Chondrocyte (in vitro differentiated cells): ENCODE measurements around the gene ELMO1. TPM values are rescaled to one million over a fixed set of nuclear protein-coding genes. Genes with fewer than 3 reads are reported as not detected.

ENCODE experiments used
- DNase-seq: peaks from one replicate; pipeline ENCODE4 v3.0.0; 2021; ENCODE audit warnings: mixed read lengths, low spot score
- H3K27ac Mint-ChIP-seq: one replicate; pipeline ENCODE4 v1.8.0; 2021; ENCODE audit warnings: mild to moderate bottlenecking, moderate library complexity, mixed read lengths; ENCODE audit not compliant: unreplicated experiment
- H3K27me3 Mint-ChIP-seq: 2 replicates; pipeline ENCODE4 v1.8.0; 2021; ENCODE audit warnings: low read depth, mixed read lengths
- H3K36me3 Mint-ChIP-seq: 2 replicates; pipeline ENCODE4 v1.8.0; 2021; ENCODE audit warnings: low read depth, mixed read lengths
- H3K4me1 Mint-ChIP-seq: 2 replicates; pipeline ENCODE4 v1.8.0; 2021; ENCODE audit warnings: low read depth, mild to moderate bottlenecking, mixed read lengths
- H3K4me3 Mint-ChIP-seq: one replicate; pipeline ENCODE4 v1.8.0; 2021; ENCODE audit warnings: mild to moderate bottlenecking, moderate library complexity, mixed read lengths; ENCODE audit not compliant: unreplicated experiment
- H3K9me3 Mint-ChIP-seq: 2 replicates; pipeline ENCODE4 v1.8.0; 2021; ENCODE audit warnings: low read depth, mixed read lengths
- CTCF ChIP-seq: fragments of 200-600 bp; sonication (generic); IDR thresholded peaks from 2 replicates; pipeline ENCODE4 v1.5.0; 2021; ENCODE audit warnings: antibody characterized with exemption, mild to moderate bottlenecking, moderate library complexity
- total RNA-seq: library from RNA; stranded (reverse); gene quantifications from 3 replicates; pipeline ENCODE4 v1.2.1, GENCODE V29; 2021

Gene ELMO1
- total RNA-seq, 1 donor from 2014 or later: 0.42 TPM

- H3K9me3 Mint-ChIP-seq: peaks cover 4% of the 10 kb centered on the region
- H3K36me3 Mint-ChIP-seq: peaks cover 2% of the 10 kb centered on the region
- H3K27ac Mint-ChIP-seq: no peak overlapping the region
These were observed 339.5 kb downstream of the ELMO1 start for GRCh38 chr7:37109016-37109683.

GRCh38 chr7:37108615-37109014 is 340.0 kb downstream of the ELMO1 start:
- no peak overlapping the region for H3K4me3 Mint-ChIP-seq

More at GRCh38 chr7:37109016-37109683, 339.5 kb downstream of the ELMO1 start:
- TF ChIP-seq CTCF: no peak
- no peak for DNase-seq
- Mint-ChIP-seq H3K4me3 (no peak overlapping the region), H3K4me1 (peaks cover 20% of the 10 kb centered on the region), H3K27me3 (no peaks in the 10 kb centered on the region)

GRCh38 chr7:37107047-37107750 is 341.5 kb downstream of the ELMO1 start:
- Mint-ChIP-seq H3K9me3 (no peaks in the 10 kb centered on the region), H3K27ac (no peak overlapping the region), H3K36me3 (no peaks in the 10 kb centered on the region), H3K4me3 (no peak overlapping the region), H3K27me3 (no peaks in the 10 kb centered on the region), H3K4me1 (peaks cover 20% of the 10 kb centered on the region)
- TF ChIP-seq CTCF: no peak
- no peak for DNase-seq

More at GRCh38 chr7:37108615-37109014, 340.0 kb downstream of the ELMO1 start:
- Mint-ChIP-seq H3K36me3 (no peaks in the 10 kb centered on the region), H3K9me3 (no peaks in the 10 kb centered on the region), H3K4me1 (peaks cover 20% of the 10 kb centered on the region), H3K27ac (no peak overlapping the region), H3K27me3 (no peaks in the 10 kb centered on the region)
- TF ChIP-seq CTCF: no peak
- DNase-seq: no peak

- no peaks in the 10 kb centered on the region for H3K36me3 Mint-ChIP-seq
- no peak for TF ChIP-seq CTCF
- no peak overlapping the region for H3K27ac Mint-ChIP-seq
- DNase-seq: no peak
- H3K9me3 Mint-ChIP-seq: no peaks in the 10 kb centered on the region
- no peak overlapping the region for H3K4me3 Mint-ChIP-seq
- no peaks in the 10 kb centered on the region for H3K27me3 Mint-ChIP-seq
- H3K4me1 Mint-ChIP-seq: peaks cover 20% of the 10 kb centered on the region
These were observed 342.9 kb downstream of the ELMO1 start for GRCh38 chr7:37105762-37106161.

GRCh38 chr7:37104822-37105518 is 343.7 kb downstream of the ELMO1 start:
- Mint-ChIP-seq H3K9me3 (no peaks in the 10 kb centered on the region), H3K4me1 (peaks cover 20% of the 10 kb centered on the region), H3K27me3 (peaks cover 3% of the 10 kb centered on the region), H3K36me3 (no peaks in the 10 kb centered on the region), H3K4me3 (no peak overlapping the region), H3K27ac (no peak overlapping the region)
- no peak for TF ChIP-seq CTCF
- DNase-seq: no peak
